GM23248 (cell line): ENCODE data around the gene GLUD1.

Experiments
- EZH2 ChIP-seq: fragments of 200-600 bp; sonication (generic); IDR thresholded peaks from 2 replicates; pipeline ENCODE4 v1.6.1; 2018; ENCODE audit warnings: antibody characterized with exemption, mild to moderate bottlenecking; ENCODE audit not compliant: insufficient read depth, poor library complexity, severe bottlenecking
- EZH2phosphoT487 ChIP-seq: fragments of 200-600 bp; sonication (generic); IDR thresholded peaks from 2 replicates; pipeline ENCODE4 v1.6.1; 2018; ENCODE audit warnings: antibody characterized with exemption, moderate library complexity, mild to moderate bottlenecking, low read depth; ENCODE audit not compliant: insufficient read depth

DNA sequence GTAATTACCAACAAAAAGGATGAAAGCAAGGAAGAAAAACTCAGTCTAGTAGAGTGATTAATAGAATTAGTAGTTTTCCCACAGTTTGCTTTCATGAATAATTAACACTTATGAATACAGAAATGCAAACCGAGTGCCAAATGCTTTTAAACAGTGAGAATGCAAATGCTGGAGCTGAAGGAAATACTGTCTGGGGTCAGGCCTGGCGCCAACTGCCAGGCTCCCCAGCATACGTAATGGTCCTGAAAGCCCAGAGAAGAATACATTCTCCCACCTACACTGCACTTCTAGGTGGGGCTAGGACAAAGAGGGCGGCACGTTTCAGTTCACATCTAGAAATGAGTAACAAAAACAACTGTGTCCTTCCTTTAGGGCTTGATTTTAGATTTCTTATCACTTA lies 30.0 kb downstream of the GLUD1 start:
- no peak for TF ChIP-seq EZH2
- TF ChIP-seq EZH2phosphoT487, result no peak
